ENCODE measurements around the gene CHGA. TPM values are rescaled to one million over a fixed set of nuclear protein-coding genes. Genes with fewer than 3 reads are reported as not detected.

CHGA gene
- total and polyA plus RNA-seq, 4 donors: 25.3 to 143 (median 87.3) TPM

DNA sequence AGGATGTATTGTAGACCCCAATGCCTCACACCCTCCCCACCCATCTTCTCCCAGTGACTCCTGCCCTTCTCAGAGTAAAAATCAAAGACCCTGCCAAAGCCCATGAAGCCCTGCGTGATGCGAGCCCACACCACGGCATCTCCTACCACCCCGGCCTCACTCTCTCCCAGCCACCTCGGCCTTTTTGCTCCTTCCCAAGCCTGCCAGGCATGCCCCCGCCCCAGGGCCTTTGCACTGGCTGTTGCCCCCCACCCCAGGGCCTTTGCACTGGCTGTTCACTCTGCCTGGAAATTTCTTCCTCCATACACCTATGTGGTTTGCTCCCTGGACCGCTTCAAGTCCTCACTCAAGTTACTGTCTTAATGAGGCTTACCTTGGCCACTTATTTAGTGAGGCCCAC, 5.0 kb upstream of the CHGA start:
- Histone ChIP-seq H3K4me3 (ENCODE audit: low read depth, low read length) (no peak overlapping the region), H3K36me3 (ENCODE audit: control insufficient read depth, insufficient read depth, low read length) (no peaks in the 10 kb centered on the region), H3K27me3 (ENCODE audit: control insufficient read depth, insufficient read depth, low read length) (peaks cover 4% of the 10 kb centered on the region), H3K27ac (ENCODE audit: low read depth, low read length) (no peak overlapping the region), H3K9me3 (ENCODE audit: control insufficient read depth, insufficient read depth, low read length) (no peaks in the 10 kb centered on the region), H3K4me1 (ENCODE audit: control insufficient read depth, insufficient read depth, low read length) (peaks cover 9% of the 10 kb centered on the region)
- WGBS (ENCODE audit: insufficient coverage): 84% methylated on average over 6 of the region's 7 CpGs
- DNase-seq (ENCODE audit: low read depth in 4 of 6, low spot score in 6 of 6): no peak

DNA sequence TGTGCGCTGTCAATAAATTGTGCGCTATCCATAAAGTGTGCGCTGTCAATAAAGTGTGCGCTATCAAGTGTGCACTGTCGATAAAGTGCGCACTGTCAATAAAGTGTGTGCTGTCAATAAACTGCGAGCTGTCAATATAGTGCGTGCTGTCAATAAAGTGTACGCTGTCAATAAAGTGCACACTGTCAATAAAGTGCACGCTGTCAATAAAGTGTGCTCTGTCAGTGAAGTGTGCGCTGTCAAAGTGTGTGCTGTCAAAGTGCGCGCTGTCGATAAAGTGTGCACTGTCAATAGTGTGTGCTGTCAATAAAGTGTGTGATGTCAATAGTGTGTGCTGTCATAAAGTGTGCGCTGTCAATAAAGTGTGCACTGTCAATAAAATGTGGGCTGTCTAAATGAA, 2.9 kb upstream of the CHGA start:
- peaks cover 4% of the 10 kb centered on the region for H3K27me3 ChIP-seq (ENCODE audit: control insufficient read depth, insufficient read depth, low read length)
- H3K9me3 ChIP-seq (ENCODE audit: control insufficient read depth, insufficient read depth, low read length): no peaks in the 10 kb centered on the region
- no peak for DNase-seq (ENCODE audit: low read depth in 4 of 6, low spot score in 6 of 6)
- H3K4me1 ChIP-seq (ENCODE audit: control insufficient read depth, insufficient read depth, low read length): peaks cover 24% of the 10 kb centered on the region
- no peak overlapping the region for H3K4me3 ChIP-seq (ENCODE audit: low read depth, low read length)
- no peaks in the 10 kb centered on the region for H3K36me3 ChIP-seq (ENCODE audit: control insufficient read depth, insufficient read depth, low read length)
- no peak overlapping the region for H3K27ac ChIP-seq (ENCODE audit: low read depth, low read length)
- WGBS (ENCODE audit: insufficient coverage): 93% methylated on average over 15 of the region's 15 CpGs

DNA sequence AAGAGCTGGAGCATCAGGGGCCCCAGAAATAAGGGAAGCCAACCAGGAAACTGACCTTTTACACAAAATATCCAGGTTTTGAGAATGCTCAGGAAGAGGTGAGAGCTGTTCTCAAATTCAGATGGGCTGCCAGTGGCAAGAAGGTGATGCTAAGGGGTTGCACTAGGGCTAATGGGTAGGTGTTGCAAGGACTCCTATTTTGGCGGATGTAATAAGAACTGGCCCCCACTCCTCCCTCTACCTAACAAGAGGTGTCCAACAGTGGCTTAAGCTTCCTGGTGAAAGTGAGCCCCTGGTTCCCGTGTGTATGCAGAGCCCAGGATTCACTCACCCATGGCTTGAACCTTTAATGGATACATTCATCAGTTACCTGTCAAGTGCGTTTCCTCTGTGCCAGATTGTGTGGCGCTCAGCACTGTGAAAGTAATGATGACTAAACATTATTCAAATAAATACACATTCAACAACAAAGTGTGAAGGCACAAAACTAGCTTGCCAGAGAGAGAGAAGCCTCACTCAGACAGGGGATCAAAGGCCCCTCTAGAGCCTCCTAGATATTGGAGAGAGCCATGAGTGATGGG, 705 bp upstream of the CHGA start:
- no peak overlapping the region for H3K27ac ChIP-seq (ENCODE audit: low read depth, low read length)
- no peaks in the 10 kb centered on the region for H3K36me3 ChIP-seq (ENCODE audit: control insufficient read depth, insufficient read depth, low read length)
- H3K9me3 ChIP-seq (ENCODE audit: control insufficient read depth, insufficient read depth, low read length): no peaks in the 10 kb centered on the region
- peaks cover 26% of the 10 kb centered on the region for H3K4me1 ChIP-seq (ENCODE audit: control insufficient read depth, insufficient read depth, low read length)
- H3K27me3 ChIP-seq (ENCODE audit: control insufficient read depth, insufficient read depth, low read length): peaks cover 4% of the 10 kb centered on the region
- peak overlapping the region; percentile 32 for H3K4me3 ChIP-seq (ENCODE audit: low read depth, low read length)
- DNase-seq (ENCODE audit: low read depth in 4 of 6, low spot score in 6 of 6): no peak
- WGBS (ENCODE audit: insufficient coverage): no CpG with 5 or more reads among the region's 4 CpGs

DNA sequence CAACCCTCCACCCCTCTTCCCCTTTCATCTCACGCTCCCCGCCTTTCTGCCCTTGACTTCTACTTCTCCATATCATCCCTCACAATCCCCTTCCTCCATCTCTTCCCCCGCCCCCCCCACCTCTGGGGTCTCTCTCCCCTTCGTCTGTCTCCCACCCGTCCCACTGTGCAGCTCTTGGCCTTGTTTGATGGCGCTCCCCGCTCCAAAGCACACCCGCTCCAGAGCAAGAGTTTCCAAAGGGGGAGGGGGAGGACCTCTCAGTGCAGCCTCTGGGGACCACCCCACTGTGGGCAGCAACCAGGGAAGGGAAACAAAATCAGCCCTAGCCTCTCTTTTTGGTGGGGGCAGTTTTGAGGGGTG, 774 bp downstream of the CHGA start:
- H3K4me3 ChIP-seq (ENCODE audit: low read depth, low read length): peak overlapping the region; percentile 32
- 17% methylated on average over 6 of the region's 8 CpGs for WGBS (ENCODE audit: insufficient coverage)
- H3K27ac ChIP-seq (ENCODE audit: low read depth, low read length): no peak overlapping the region
- H3K9me3 ChIP-seq (ENCODE audit: control insufficient read depth, insufficient read depth, low read length): no peaks in the 10 kb centered on the region
- DNase-seq (ENCODE audit: low read depth in 4 of 6, low spot score in 6 of 6): peak in 2 of 6 donors; percentile 32 to 38
- peaks cover 4% of the 10 kb centered on the region for H3K27me3 ChIP-seq (ENCODE audit: control insufficient read depth, insufficient read depth, low read length)
- H3K4me1 ChIP-seq (ENCODE audit: control insufficient read depth, insufficient read depth, low read length): peaks cover 26% of the 10 kb centered on the region
- H3K36me3 ChIP-seq (ENCODE audit: control insufficient read depth, insufficient read depth, low read length): peaks cover 6% of the 10 kb centered on the region

DNA sequence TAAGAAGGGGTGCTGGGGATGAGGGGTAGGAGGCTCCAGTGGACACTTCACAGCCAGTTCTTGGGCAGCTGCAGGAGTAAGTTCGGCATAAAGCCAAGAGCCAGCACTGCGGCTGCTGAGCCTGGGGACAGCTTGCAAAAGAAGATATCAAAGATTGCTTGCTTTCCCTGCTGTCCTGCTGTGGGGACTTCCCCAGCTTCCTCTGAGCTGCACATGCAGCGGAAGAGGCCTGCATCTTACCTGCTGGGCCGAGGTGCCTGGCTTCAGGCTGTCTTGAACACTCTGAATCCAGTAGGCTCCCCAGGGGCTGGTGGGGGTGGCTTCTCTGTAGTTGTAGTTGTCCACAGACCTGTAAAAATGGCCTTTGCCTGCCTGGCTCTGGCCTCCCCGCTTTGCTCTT, 1.3 kb downstream of the CHGA start:
- H3K27ac ChIP-seq (ENCODE audit: low read depth, low read length): no peak overlapping the region
- peaks cover 4% of the 10 kb centered on the region for H3K27me3 ChIP-seq (ENCODE audit: control insufficient read depth, insufficient read depth, low read length)
- no peaks in the 10 kb centered on the region for H3K9me3 ChIP-seq (ENCODE audit: control insufficient read depth, insufficient read depth, low read length)
- H3K4me1 ChIP-seq (ENCODE audit: control insufficient read depth, insufficient read depth, low read length): peaks cover 26% of the 10 kb centered on the region
- H3K4me3 ChIP-seq (ENCODE audit: low read depth, low read length): peak overlapping the region; percentile 32
- DNase-seq (ENCODE audit: low read depth in 4 of 6, low spot score in 6 of 6): peak in 1 of 6 donors; percentile 32
- 24% methylated on average over 5 of the region's 5 CpGs for WGBS (ENCODE audit: insufficient coverage)
- peaks cover 11% of the 10 kb centered on the region for H3K36me3 ChIP-seq (ENCODE audit: control insufficient read depth, insufficient read depth, low read length)

DNA sequence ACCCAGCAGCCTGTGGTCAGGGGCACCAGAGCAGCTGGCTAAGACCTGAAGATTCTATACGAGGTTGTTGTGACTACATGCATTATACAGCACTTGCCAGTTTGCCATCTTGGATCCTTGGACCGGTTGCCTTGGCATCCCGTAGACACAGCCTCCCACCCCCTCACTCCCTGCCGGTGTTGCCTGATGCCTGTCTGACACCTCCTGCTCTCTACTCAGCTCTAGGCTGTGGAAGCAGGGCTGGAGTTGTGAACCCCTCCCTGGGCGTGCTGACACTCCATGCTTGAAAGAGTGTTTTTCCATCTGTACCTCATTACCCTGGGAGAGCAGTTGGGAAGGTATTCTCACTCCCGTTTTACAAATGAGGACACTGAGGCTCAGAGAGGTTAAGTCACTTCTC, 2.5 kb downstream of the CHGA start:
- Histone ChIP-seq H3K27me3 (ENCODE audit: control insufficient read depth, insufficient read depth, low read length) (peaks cover 4% of the 10 kb centered on the region), H3K4me3 (ENCODE audit: low read depth, low read length) (no peak overlapping the region), H3K4me1 (ENCODE audit: control insufficient read depth, insufficient read depth, low read length) (peaks cover 26% of the 10 kb centered on the region), H3K27ac (ENCODE audit: low read depth, low read length) (no peak overlapping the region), H3K9me3 (ENCODE audit: control insufficient read depth, insufficient read depth, low read length) (no peaks in the 10 kb centered on the region), H3K36me3 (ENCODE audit: control insufficient read depth, insufficient read depth, low read length) (peaks cover 23% of the 10 kb centered on the region)
- WGBS (ENCODE audit: insufficient coverage): 75% methylated on average over 5 of the region's 6 CpGs
- peak in 1 of 6 donors; percentile 70 for DNase-seq (ENCODE audit: low read depth in 4 of 6, low spot score in 6 of 6)

DNA sequence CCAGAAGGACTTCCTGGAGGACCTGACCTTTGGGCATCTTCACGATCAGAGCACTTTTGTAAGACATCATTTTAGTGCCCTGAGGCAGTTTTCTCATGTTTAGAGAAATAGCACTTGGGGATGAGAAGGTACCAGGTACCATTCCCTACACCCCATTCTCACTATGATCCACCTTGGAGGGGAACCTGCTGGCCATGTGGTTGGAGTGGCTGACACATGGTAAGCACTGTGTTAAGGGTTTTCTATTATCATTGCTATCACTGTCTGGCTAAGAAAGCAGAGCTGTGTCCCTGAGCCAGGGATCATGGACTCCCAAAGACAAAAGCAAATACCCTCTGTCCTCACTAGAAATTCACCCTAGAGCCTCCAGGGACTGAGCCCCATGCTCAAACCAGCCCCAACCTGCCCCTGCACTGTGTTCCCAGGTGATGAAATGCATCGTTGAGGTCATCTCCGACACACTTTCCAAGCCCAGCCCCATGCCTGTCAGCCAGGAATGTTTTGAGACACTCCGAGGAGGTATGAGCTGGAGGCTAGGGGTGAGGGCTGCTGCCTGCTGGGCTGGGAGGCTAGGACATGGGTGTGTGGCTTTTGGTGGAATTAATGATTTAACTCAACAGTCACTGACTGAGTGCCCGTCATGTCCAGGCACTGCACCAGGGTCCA, 3.4 kb downstream of the CHGA start:
- Histone ChIP-seq H3K4me1 (ENCODE audit: control insufficient read depth, insufficient read depth, low read length) (peaks cover 26% of the 10 kb centered on the region), H3K4me3 (ENCODE audit: low read depth, low read length) (no peak overlapping the region), H3K27me3 (ENCODE audit: control insufficient read depth, insufficient read depth, low read length) (peaks cover 4% of the 10 kb centered on the region), H3K27ac (ENCODE audit: low read depth, low read length) (no peak overlapping the region), H3K36me3 (ENCODE audit: control insufficient read depth, insufficient read depth, low read length) (peaks cover 28% of the 10 kb centered on the region), H3K9me3 (ENCODE audit: control insufficient read depth, insufficient read depth, low read length) (no peaks in the 10 kb centered on the region)
- DNase-seq (ENCODE audit: low read depth in 4 of 6, low spot score in 6 of 6): no peak
- WGBS (ENCODE audit: insufficient coverage): 82% methylated on average over 2 of the region's 5 CpGs

DNA sequence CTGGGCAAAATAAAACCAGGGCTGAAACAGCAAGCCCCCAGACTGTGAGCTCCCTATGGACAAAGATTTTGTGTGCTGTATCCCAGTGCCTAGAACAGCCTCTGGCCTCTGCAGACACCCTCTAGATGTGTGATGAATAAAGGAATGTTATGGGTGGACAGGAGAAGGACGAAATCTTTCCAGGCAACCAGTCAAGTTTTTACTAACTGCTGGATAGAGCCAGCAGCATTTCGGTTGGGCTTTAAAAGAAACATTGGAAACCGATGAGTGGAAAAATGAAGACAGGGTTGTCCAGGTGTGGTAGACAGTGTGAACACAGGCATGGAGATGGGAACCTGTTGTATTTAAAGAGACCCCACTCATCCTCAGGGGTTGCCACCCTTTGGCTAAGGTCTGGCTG, 4.0 kb downstream of the CHGA start:
- Histone ChIP-seq H3K27me3 (ENCODE audit: control insufficient read depth, insufficient read depth, low read length) (peaks cover 4% of the 10 kb centered on the region), H3K4me3 (ENCODE audit: low read depth, low read length) (no peak overlapping the region), H3K9me3 (ENCODE audit: control insufficient read depth, insufficient read depth, low read length) (no peaks in the 10 kb centered on the region), H3K36me3 (ENCODE audit: control insufficient read depth, insufficient read depth, low read length) (peaks cover 33% of the 10 kb centered on the region), H3K4me1 (ENCODE audit: control insufficient read depth, insufficient read depth, low read length) (peaks cover 26% of the 10 kb centered on the region), H3K27ac (ENCODE audit: low read depth, low read length) (no peak overlapping the region)
- WGBS (ENCODE audit: insufficient coverage): 81% methylated on average over 2 of the region's 3 CpGs
- no peak for DNase-seq (ENCODE audit: low read depth in 4 of 6, low spot score in 6 of 6)

DNA sequence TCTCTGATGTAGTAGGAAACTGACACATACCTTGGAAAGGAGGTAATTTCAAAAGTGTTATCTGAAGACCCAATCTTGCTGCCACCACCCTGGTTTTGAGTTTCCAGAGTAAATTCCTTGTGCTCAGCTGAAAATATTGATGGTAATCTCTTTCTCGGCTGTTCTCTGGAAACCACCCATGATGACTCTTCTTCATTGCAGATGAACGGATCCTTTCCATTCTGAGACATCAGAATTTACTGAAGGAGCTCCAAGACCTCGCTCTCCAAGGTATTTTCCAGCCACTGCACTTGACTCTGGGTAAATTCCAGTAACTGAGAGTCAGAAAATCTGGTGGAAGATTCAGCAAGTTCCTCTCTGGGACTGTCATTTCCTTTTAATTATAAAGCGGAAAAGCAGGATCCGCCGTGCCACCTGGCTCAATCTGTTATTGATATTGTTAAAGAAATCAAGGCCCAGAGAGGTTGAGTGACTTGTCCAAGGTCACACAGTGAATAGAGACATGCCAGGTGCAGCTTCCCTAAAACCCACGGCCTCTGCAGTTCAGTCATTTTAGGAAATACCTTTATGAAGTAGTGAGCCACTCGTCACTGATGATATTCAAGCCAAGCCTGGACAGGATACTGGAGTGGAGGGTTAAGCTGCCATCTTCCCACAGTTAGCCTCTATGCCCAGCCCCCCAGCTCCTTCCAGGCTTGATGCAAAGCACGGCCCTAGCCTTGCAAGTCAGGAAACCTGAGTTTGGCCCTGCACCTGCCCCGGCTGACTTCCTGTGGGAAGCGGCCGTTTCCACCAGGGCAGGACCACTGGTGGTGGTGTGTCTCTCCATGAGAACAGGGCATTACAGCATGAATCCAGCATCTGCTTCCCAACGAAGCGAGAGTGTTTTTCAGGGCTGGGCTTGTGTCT, 4.7 kb downstream of the CHGA start:
- no peak for DNase-seq (ENCODE audit: low read depth in 4 of 6, low spot score in 6 of 6)
- Histone ChIP-seq H3K36me3 (ENCODE audit: control insufficient read depth, insufficient read depth, low read length) (peaks cover 39% of the 10 kb centered on the region), H3K9me3 (ENCODE audit: control insufficient read depth, insufficient read depth, low read length) (no peaks in the 10 kb centered on the region), H3K4me1 (ENCODE audit: control insufficient read depth, insufficient read depth, low read length) (peaks cover 23% of the 10 kb centered on the region), H3K27ac (ENCODE audit: low read depth, low read length) (no peak overlapping the region), H3K27me3 (ENCODE audit: control insufficient read depth, insufficient read depth, low read length) (peaks cover 3% of the 10 kb centered on the region), H3K4me3 (ENCODE audit: low read depth, low read length) (no peak overlapping the region)
- 75% methylated on average over 10 of the region's 14 CpGs for WGBS (ENCODE audit: insufficient coverage)
